ENCODE data around the gene WARS2.

DNA sequence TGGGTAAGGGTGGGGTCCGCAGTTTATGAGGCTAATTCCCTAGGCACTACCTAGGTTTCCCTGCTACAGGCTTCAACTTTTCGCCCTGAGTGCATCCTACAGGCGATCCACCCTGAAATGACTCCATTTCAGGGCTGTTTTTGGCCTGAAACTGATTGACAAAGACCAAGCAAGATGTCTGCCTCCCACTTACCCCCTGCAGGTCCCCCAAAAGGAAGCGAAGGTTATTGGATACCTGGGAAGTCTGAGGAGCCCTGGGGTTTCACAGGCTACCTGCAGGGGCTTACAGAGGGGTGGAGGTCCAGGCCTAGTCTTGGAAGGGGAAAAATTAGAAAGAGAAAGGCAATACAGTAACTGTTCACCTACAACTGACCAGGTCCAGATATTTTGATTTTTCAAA, 149.0 kb downstream of the WARS2 start:
- TF ChIP-seq, protein P1, sequence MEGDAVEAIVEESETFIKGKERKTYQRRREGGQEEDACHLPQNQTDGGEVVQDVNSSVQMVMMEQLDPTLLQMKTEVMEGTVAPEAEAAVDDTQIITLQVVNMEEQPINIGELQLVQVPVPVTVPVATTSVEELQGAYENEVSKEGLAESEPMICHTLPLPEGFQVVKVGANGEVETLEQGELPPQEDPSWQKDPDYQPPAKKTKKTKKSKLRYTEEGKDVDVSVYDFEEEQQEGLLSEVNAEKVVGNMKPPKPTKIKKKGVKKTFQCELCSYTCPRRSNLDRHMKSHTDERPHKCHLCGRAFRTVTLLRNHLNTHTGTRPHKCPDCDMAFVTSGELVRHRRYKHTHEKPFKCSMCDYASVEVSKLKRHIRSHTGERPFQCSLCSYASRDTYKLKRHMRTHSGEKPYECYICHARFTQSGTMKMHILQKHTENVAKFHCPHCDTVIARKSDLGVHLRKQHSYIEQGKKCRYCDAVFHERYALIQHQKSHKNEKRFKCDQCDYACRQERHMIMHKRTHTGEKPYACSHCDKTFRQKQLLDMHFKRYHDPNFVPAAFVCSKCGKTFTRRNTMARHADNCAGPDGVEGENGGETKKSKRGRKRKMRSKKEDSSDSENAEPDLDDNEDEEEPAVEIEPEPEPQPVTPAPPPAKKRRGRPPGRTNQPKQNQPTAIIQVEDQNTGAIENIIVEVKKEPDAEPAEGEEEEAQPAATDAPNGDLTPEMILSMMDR (conservative IDR thresholded peaks at IDR 0.05; ENCODE audit: low read depth, low read length) = no peak
- no peak for TF ChIP-seq EZH2 (IDR thresholded peaks at IDR 0.05; ENCODE audit: borderline replicate concordance, low read depth, low read length, poor library complexity, severe bottlenecking)
